HepG2 (cell line): ENCODE measurements around the gene KIF1B. TPM values are rescaled to one million over a fixed set of nuclear protein-coding genes. Genes with fewer than 3 reads are reported as not detected.

ENCODE experiments used
- CCDC6 ChIP-seq: sonication (generic); formaldehyde crosslinking; IDR thresholded peaks from 2 replicates; pipeline ENCODE4 v1.8.1; 2022; ENCODE audit warnings: mild to moderate bottlenecking, missing genetic modification reagents, moderate library complexity
- FOXK1 ChIP-seq: sonication (generic); formaldehyde crosslinking; IDR thresholded peaks from 2 replicates; pipeline ENCODE4 v1.4.0; 2020; ENCODE audit warnings: low read depth, missing genetic modification reagents, borderline replicate concordance
- GABPB1 ChIP-seq: IDR thresholded peaks from 2 replicates; pipeline ENCODE4 v1.6.1; 2016; ENCODE audit warnings: mild to moderate bottlenecking, missing genetic modification reagents, moderate library complexity, missing compliant biosample characterization
- GPN1 ChIP-seq: sonication (generic); formaldehyde crosslinking; IDR thresholded peaks from 2 replicates; pipeline ENCODE4 v1.5.1; 2020; ENCODE audit warnings: missing genetic modification reagents, borderline replicate concordance
- KAT8 ChIP-seq: IDR thresholded peaks from 2 replicates; pipeline ENCODE4 v1.6.1; 2016; ENCODE audit warnings: missing genetic modification reagents, missing compliant biosample characterization
- KDM3A ChIP-seq: IDR thresholded peaks from 2 replicates; pipeline ENCODE4 v1.6.1; 2018; ENCODE audit warnings: low read depth, missing compliant biosample characterization
- MAZ ChIP-seq, 2 experiments: sonication (generic) in 1 of 2; formaldehyde crosslinking in 1 of 2; IDR thresholded peaks; 2 replicates each; pipeline versions ENCODE4 v1.5.0 to v1.6.1; 2012 to 2020; ENCODE audit warnings: low read depth in 2 of 2, mild to moderate bottlenecking in 2 of 2, borderline replicate concordance in 1 of 2, improper control_type of control experiment in 1 of 2, low read length in 1 of 2, missing genetic modification reagents in 1 of 2, moderate library complexity in 1 of 2
- PAWR ChIP-seq: sonication (generic); formaldehyde crosslinking; IDR thresholded peaks from 2 replicates; pipeline ENCODE4 v1.4.0; 2020; ENCODE audit warnings: missing genetic modification reagents, mild to moderate bottlenecking, borderline replicate concordance
- TBL1XR1 ChIP-seq: fragments of 150-350 bp; IDR thresholded peaks from 2 replicates; pipeline ENCODE4 v1.6.1; 2014; ENCODE audit warnings: borderline replicate concordance, low read length; ENCODE audit not compliant: partially characterized antibody
- TBX3 ChIP-seq: fragments of 450-650 bp; IDR thresholded peaks from 2 replicates; pipeline ENCODE4 v1.6.1; 2017; ENCODE audit warnings: antibody characterized with exemption, mild to moderate bottlenecking, inconsistent platforms, borderline replicate concordance
- THYN1 ChIP-seq: sonication (generic); formaldehyde crosslinking; IDR thresholded peaks from 2 replicates; pipeline ENCODE4 v1.8.1; 2023; ENCODE audit warnings: low read depth, mild to moderate bottlenecking, moderate library complexity, missing genetic modification reagents, borderline replicate concordance
- WIZ ChIP-seq: sonication (generic); formaldehyde crosslinking; IDR thresholded peaks from 2 replicates; pipeline ENCODE4 v1.5.1; 2020; ENCODE audit warnings: mild to moderate bottlenecking, missing genetic modification reagents
- ZMYM2 ChIP-seq: sonication (generic); formaldehyde crosslinking; IDR thresholded peaks from 2 replicates; pipeline ENCODE4 v1.8.0; 2022; ENCODE audit warnings: mild to moderate bottlenecking, missing genetic modification reagents
- ZNF441 ChIP-seq: sonication (generic); formaldehyde crosslinking; IDR thresholded peaks from 2 replicates; pipeline ENCODE4 v1.7.0; 2021; ENCODE audit warnings: missing genetic modification reagents, borderline replicate concordance
- ZNF629 ChIP-seq: sonication (generic); formaldehyde crosslinking; conservative IDR thresholded peaks from 2 replicates; pipeline ENCODE4 v1.5.0; 2020; ENCODE audit warnings: missing genetic modification reagents
- ZNF670 ChIP-seq: sonication (generic); formaldehyde crosslinking; IDR thresholded peaks from 2 replicates; pipeline ENCODE4 v1.8.0; 2022; ENCODE audit warnings: mild to moderate bottlenecking, missing genetic modification reagents, borderline replicate concordance
- ZNF777 ChIP-seq: sonication (generic); formaldehyde crosslinking; IDR thresholded peaks from 2 replicates; pipeline ENCODE4 v1.4.0; 2020; ENCODE audit warnings: missing genetic modification reagents
- polyA plus RNA-seq, 8 experiments: library from polyadenylated mRNA; depleted of rRNA in 3 of 8; stranded (reverse) in 7 of 8; unstranded in 1 of 8; fragments of >200 nt; fragmentation: Illumina TruSeq in 4 of 8; extraction: Trizol in 4 of 8; gene quantifications; 2 replicates each; pipeline versions ENCODE4 v1.2.1 to v1.2.3, GENCODE V29; 2011 to 2016; ENCODE audit warnings: low read depth in 4 of 8, missing spikeins in 1 of 8, mixed read lengths in 1 of 8; ENCODE audit not compliant: insufficient read depth in 1 of 8
- total RNA-seq, 5 experiments: library from RNA; depleted of rRNA; stranded (reverse); fragments of >200 nt; fragmentation: Illumina TruSeq; extraction: Trizol; gene quantifications; 2 replicates each; pipeline ENCODE4 v1.2.3, GENCODE V29; 2016; ENCODE audit warnings: low read depth in 1 of 5
- TF ChIP-seq, protein P1 (sequence below): sonication (generic); formaldehyde crosslinking; IDR thresholded peaks from 2 replicates; pipeline ENCODE4 v1.9.0; 2021; ENCODE audit warnings: missing genetic modification reagents, mild to moderate bottlenecking, borderline replicate concordance
- TF ChIP-seq, protein P2 (sequence below): sonication (generic); IDR thresholded peaks from 2 replicates; pipeline ENCODE4 v1.6.1; 2016; ENCODE audit warnings: low read depth, borderline replicate concordance
- TF ChIP-seq, protein P3 (sequence below): sonication (generic); formaldehyde crosslinking; IDR thresholded peaks from 2 replicates; pipeline ENCODE4 v1.5.1; 2020; ENCODE audit warnings: mild to moderate bottlenecking, missing genetic modification reagents
- TF ChIP-seq, protein P4 (sequence below): sonication (generic); formaldehyde crosslinking; IDR thresholded peaks from 2 replicates; pipeline ENCODE4 v1.8.0; 2022; ENCODE audit warnings: mild to moderate bottlenecking, missing genetic modification reagents

Gene KIF1B
- total and polyA plus RNA-seq, 2 of the 13 experiments (the other 11 are each of a cell fraction or from before 2014, with no cell fraction given) = 26.7 to 32.5 TPM

DNA sequence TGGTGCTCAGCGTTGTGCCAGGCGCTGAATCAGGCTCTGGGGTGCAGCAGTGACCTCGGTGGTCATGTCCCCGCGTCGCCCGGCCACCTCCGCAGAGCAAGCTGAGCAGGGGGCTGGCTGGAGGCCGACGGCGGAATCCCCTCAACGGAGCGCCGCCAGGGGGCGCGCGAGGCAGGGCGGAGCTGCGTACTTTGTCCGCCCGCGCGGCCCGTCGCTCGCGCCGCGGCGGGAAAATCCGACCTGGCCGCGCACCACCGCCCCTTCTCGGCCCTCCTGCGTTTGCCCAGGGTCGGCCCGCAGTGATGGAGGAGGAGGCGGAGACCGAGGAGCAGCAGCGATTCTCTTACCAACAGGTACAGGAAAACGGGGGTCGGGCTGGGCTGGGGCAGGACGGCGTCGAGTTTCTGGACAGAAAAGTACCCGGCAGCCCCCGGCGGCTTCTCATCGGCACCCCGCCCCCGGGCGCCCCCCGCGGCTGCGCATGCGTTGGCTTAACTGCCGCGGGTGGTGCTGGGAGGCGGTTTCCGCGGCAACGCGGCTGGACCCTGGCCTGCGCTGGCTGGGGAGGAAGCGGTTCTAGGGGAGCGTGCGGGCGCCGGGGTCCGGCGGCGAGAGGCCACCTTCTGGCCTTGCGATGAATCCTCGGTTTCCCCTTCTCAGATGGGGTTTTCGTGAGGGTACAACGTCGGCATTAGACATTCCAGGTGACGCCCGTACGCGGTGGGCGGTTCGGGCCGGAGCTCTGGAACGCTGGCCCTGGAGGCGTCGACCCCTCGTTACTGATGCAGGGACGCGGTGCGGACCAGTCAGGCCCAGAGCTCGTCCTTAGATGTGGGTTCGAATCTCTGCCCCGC, 220.1 kb downstream of the KIF1B start, which contains the start of gene CENPS (continued):
- TF ChIP-seq, protein P1, sequence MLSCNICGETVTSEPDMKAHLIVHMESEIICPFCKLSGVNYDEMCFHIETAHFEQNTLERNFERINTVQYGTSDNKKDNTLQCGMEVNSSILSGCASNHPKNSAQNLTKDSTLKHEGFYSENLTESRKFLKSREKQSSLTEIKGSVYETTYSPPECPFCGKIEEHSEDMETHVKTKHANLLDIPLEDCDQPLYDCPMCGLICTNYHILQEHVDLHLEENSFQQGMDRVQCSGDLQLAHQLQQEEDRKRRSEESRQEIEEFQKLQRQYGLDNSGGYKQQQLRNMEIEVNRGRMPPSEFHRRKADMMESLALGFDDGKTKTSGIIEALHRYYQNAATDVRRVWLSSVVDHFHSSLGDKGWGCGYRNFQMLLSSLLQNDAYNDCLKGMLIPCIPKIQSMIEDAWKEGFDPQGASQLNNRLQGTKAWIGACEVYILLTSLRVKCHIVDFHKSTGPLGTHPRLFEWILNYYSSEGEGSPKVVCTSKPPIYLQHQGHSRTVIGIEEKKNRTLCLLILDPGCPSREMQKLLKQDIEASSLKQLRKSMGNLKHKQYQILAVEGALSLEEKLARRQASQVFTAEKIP (CRISPR knock-in tag) = no peak
- TF ChIP-seq, protein P2, sequence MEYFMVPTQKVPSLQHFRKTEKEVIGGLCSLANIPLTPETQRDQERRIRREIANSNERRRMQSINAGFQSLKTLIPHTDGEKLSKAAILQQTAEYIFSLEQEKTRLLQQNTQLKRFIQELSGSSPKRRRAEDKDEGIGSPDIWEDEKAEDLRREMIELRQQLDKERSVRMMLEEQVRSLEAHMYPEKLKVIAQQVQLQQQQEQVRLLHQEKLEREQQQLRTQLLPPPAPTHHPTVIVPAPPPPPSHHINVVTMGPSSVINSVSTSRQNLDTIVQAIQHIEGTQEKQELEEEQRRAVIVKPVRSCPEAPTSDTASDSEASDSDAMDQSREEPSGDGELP = peak; percentile 40; the same call in 1 of the 2 replicates
- TF ChIP-seq TBL1XR1 = peak; percentile 63
- TF ChIP-seq ZNF441 = peak; percentile 55; the same call in 1 of the 2 replicates
- TF ChIP-seq TBX3 = peak; percentile 2; the same call in 1 of the 2 replicates
- peak; percentile 82 for TF ChIP-seq KAT8 (CRISPR knock-in tag)
- TF ChIP-seq ZNF777 (CRISPR knock-in tag) = peak; percentile 94
- peak; percentile 72; the same call in 1 of the 2 replicates for TF ChIP-seq ZNF670 (CRISPR knock-in tag)
- peak; percentile 25; the same call in 1 of the 2 replicates for TF ChIP-seq ZNF629 (CRISPR knock-in tag)
- TF ChIP-seq CCDC6 (CRISPR knock-in tag) = peak; percentile 100
- no peak for TF ChIP-seq THYN1 (CRISPR knock-in tag)
- TF ChIP-seq, protein P3, sequence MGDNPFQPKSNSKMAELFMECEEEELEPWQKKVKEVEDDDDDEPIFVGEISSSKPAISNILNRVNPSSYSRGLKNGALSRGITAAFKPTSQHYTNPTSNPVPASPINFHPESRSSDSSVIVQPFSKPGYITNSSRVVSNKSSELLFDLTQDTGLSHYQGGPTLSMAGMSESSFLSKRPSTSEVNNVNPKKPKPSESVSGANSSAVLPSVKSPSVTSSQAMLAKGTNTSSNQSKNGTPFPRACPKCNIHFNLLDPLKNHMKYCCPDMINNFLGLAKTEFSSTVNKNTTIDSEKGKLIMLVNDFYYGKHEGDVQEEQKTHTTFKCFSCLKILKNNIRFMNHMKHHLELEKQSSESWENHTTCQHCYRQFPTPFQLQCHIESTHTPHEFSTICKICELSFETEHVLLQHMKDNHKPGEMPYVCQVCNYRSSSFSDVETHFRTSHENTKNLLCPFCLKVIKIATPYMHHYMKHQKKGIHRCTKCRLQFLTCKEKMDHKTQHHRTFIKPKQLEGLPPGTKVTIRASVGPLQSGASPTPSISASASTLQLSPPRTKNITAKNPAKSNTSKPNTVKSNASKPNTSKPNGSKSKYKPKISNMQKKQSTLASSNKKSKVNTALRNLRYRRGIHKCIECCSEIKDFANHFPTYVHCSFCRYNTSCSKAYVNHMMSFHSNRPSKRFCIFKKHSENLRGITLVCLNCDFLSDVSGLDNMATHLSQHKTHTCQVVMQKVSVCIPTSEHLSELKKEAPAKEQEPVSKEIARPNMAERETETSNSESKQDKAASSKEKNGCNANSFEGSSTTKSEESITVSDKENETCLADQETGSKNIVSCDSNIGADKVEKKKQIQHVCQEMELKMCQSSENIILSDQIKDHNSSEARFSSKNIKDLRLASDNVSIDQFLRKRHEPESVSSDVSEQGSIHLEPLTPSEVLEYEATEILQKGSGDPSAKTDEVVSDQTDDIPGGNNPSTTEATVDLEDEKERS = no peak
- TF ChIP-seq, protein P4, sequence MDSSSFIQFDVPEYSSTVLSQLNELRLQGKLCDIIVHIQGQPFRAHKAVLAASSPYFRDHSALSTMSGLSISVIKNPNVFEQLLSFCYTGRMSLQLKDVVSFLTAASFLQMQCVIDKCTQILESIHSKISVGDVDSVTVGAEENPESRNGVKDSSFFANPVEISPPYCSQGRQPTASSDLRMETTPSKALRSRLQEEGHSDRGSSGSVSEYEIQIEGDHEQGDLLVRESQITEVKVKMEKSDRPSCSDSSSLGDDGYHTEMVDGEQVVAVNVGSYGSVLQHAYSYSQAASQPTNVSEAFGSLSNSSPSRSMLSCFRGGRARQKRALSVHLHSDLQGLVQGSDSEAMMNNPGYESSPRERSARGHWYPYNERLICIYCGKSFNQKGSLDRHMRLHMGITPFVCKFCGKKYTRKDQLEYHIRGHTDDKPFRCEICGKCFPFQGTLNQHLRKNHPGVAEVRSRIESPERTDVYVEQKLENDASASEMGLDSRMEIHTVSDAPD = peak; percentile 76; the same call in 1 of the 2 replicates
- TF ChIP-seq WIZ (CRISPR knock-in tag) = no peak
- TF ChIP-seq PAWR (CRISPR knock-in tag) = no peak
- peak; percentile 60 for TF ChIP-seq FOXK1 (CRISPR knock-in tag)
- TF ChIP-seq GPN1 = no peak
- peak; percentile 75; the same call in 1 of the 2 replicates for TF ChIP-seq MAZ (IDR thresholded peaks at IDR 0.05; ENCODE audit: borderline replicate concordance, low read depth, low read length)
- TF ChIP-seq MAZ (CRISPR knock-in tag; IDR thresholded peaks at IDR 0.05; ENCODE audit: low read depth) = peak; percentile 70
- TF ChIP-seq GABPB1 (CRISPR knock-in tag) = peak; percentile 87
- TF ChIP-seq KDM3A (CRISPR knock-in tag) = peak; percentile 83; the same call in 1 of the 2 replicates
- peak; percentile 91 for TF ChIP-seq ZMYM2 (CRISPR knock-in tag)
